Neuronal stem cell (in vitro differentiated cells): ENCODE data around the gene RPP40.

ENCODE experiments used
- DNase-seq: peaks from one replicate; pipeline ENCODE4 v3.0.0-alpha.2; 2013; ENCODE audit warnings: low spot score
- H2AFZ ChIP-seq: one replicate; pipeline ENCODE4 v1.6.1; 2013; ENCODE audit warnings: mild to moderate bottlenecking, low read length, inconsistent platforms
- H2AK5ac ChIP-seq: 2 replicates; pipeline ENCODE4 v1.6.1; 2013; ENCODE audit warnings: low read depth, mild to moderate bottlenecking, inconsistent platforms, low read length, moderate library complexity, mixed read lengths
- H2BK120ac ChIP-seq: 2 replicates; pipeline ENCODE4 v1.6.1; 2013; ENCODE audit warnings: low read depth, mild to moderate bottlenecking, inconsistent platforms, low read length, moderate library complexity, mixed read lengths
- H2BK12ac ChIP-seq: one replicate; pipeline ENCODE4 v1.6.1; 2013; ENCODE audit warnings: low read length, inconsistent platforms
- H2BK15ac ChIP-seq: 2 replicates; pipeline ENCODE4 v1.6.1; 2013; ENCODE audit warnings: mild to moderate bottlenecking, low read length, inconsistent platforms, mixed read lengths
- H2BK5ac ChIP-seq: one replicate; pipeline ENCODE4 v1.6.1; 2013; ENCODE audit warnings: inconsistent platforms, mild to moderate bottlenecking, low read length, moderate library complexity
- H3K14ac ChIP-seq: one replicate; pipeline ENCODE4 v1.6.1; 2013; ENCODE audit warnings: low read length, inconsistent platforms
- H3K18ac ChIP-seq: 2 replicates; pipeline ENCODE4 v1.6.1; 2013; ENCODE audit warnings: low read length, inconsistent platforms
- H3K23ac ChIP-seq: 2 replicates; pipeline ENCODE4 v1.6.1; 2013; ENCODE audit warnings: low read depth, mild to moderate bottlenecking, mixed read lengths, low read length, inconsistent platforms; ENCODE audit not compliant: poor library complexity
- H3K27ac ChIP-seq: replicated peaks from 3 replicates; pipeline ENCODE4 v1.5.1; 2013; ENCODE audit warnings: low read length, inconsistent platforms
- H3K27me3 ChIP-seq, 3 experiments: 2 replicates each; pipeline ENCODE4 v1.6.1; 2013; ENCODE audit warnings: low read length in 3 of 3, mild to moderate bottlenecking in 2 of 3, inconsistent platforms in 1 of 3, low read depth in 1 of 3, mixed read lengths in 1 of 3, moderate library complexity in 1 of 3; ENCODE audit not compliant: control insufficient read depth in 3 of 3, insufficient read depth in 3 of 3
- H3K36me3 ChIP-seq, 2 donors: replicated peaks in 1 of 2; 2 replicates each; pipeline ENCODE4 v1.6.1; 2013; ENCODE audit warnings: low read length in 2 of 2; ENCODE audit not compliant: control insufficient read depth in 2 of 2, insufficient read depth in 2 of 2
- H3K4ac ChIP-seq: 2 replicates; pipeline ENCODE4 v1.6.1; 2013; ENCODE audit warnings: inconsistent platforms, mild to moderate bottlenecking, low read length, moderate library complexity
- H3K4me1 ChIP-seq, 2 donors: 1 replicate in 1 of 2; 2 replicates in 1 of 2; pipeline ENCODE4 v1.6.1; 2013; ENCODE audit warnings: low read length in 2 of 2, low read depth in 1 of 2; ENCODE audit not compliant: control insufficient read depth in 2 of 2, insufficient read depth in 1 of 2
- H3K4me2 ChIP-seq: one replicate; pipeline ENCODE4 v1.6.1; 2013; ENCODE audit warnings: mild to moderate bottlenecking, low read length, inconsistent platforms; ENCODE audit not compliant: insufficient read depth, poor library complexity, severe bottlenecking
- H3K4me3 ChIP-seq, 2 donors: 2 replicates each; pipeline ENCODE4 v1.5.1; 2013; ENCODE audit warnings: low read length in 2 of 2, mild to moderate bottlenecking in 2 of 2, inconsistent platforms in 1 of 2, moderate library complexity in 1 of 2
- H3K79me1 ChIP-seq: one replicate; pipeline ENCODE4 v1.6.1; 2013; ENCODE audit warnings: low read depth, mild to moderate bottlenecking, inconsistent platforms, low read length, moderate library complexity
- H3K9ac ChIP-seq: one replicate; pipeline ENCODE4 v1.6.1; 2013; ENCODE audit warnings: mild to moderate bottlenecking, low read depth, low read length, inconsistent platforms; ENCODE audit not compliant: poor library complexity
- H3K9me3 ChIP-seq, 2 donors: replicated peaks in 1 of 2; 2 replicates each; pipeline versions ENCODE3 to v1.6.1; 2013; ENCODE audit warnings: low read length in 2 of 2, mild to moderate bottlenecking in 2 of 2, inconsistent platforms in 1 of 2, low read depth in 1 of 2, mixed read lengths in 1 of 2, moderate library complexity in 1 of 2; ENCODE audit not compliant: control insufficient read depth in 2 of 2, insufficient read depth in 1 of 2
- H4K8ac ChIP-seq: one replicate; pipeline ENCODE4 v1.6.1; 2013; ENCODE audit warnings: low read depth, mild to moderate bottlenecking, inconsistent platforms, low read length, moderate library complexity
- H4K91ac ChIP-seq: one replicate; pipeline ENCODE4 v1.6.1; 2013; ENCODE audit warnings: low read length, low read depth, mild to moderate bottlenecking, inconsistent platforms; ENCODE audit not compliant: poor library complexity
- WGBS, 2 donors: extraction: QIAGEN DNeasy Blood & Tissue Kit; methylation state at CpG; one replicate each; pipeline ENCODE4 v1.1.7; 2013; ENCODE audit warnings: missing lambda C conversion rate in 2 of 2, mixed read lengths in 1 of 2; ENCODE audit not compliant: insufficient read length in 2 of 2, insufficient replicate concordance in 1 of 2; ENCODE audit errors: extremely low coverage in 2 of 2; 5-methylcytosine and 5-hydroxymethylcytosine counted together

RPP40 gene

DNA sequence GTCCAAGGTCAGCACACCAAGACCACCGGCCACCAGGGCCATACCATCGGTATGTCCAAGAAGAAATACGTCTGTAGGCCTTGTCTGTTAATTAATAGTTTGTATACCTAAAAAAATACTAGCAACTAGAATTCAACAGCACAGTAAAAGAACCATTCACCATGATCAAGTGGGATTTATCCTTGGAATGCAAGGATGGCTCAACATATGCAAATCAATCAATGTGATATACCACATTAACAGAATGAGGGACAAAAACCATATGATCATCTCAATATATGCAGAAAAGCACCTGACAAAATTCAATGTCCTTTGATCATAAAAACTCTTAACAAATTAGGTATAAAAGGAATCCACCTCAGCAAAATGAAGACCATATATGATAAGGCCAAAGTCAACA lies 24.4 kb downstream of the RPP40 start:
- Histone ChIP-seq H4K8ac (no peak overlapping the region), H4K91ac (no peak overlapping the region), H3K18ac (no peak overlapping the region), H2BK120ac (no peak overlapping the region), H2BK15ac (no peak overlapping the region), H3K9ac (no peak overlapping the region), H3K27me3 (no peaks in the 10 kb centered on the region), H3K4me2 (no peak overlapping the region), H2BK5ac (no peak overlapping the region), H3K4me1 (no peaks in the 10 kb centered on the region), H2AFZ (no peak overlapping the region), H3K36me3 (no peaks in the 10 kb centered on the region), H3K79me1 (no peaks in the 10 kb centered on the region), H3K23ac (no peak overlapping the region), H3K14ac (no peak overlapping the region), H3K4me3 (no peak overlapping the region), H2BK12ac (no peak overlapping the region), H3K9me3 (peaks cover 4 to 9% of the 10 kb centered on the region in 2 donors), H3K27ac (no peak overlapping the region), H2AK5ac (no peak overlapping the region), H3K4ac (no peak overlapping the region)
- no CpG with 5 or more reads among the region's 3 CpGs for WGBS, 2 donors
- no peak for DNase-seq

DNA sequence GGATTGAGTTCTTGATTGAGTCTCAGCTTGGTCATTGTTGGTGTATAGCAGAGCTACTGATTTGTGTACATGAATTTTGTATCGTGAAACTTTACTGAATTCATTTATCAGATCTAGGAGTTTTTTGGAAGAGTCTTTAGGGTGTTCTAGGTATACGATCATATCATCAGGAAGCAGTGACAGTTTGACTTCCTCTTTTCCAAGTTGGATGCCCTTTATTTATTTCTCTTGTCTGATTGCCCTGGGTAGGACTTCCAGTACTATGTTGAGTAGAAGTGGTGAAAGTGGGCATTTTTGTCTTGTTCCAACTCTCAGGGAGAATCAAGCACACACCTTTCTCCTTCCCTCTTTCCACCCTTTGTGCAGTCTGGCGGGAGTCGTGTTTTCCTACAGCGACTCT lies 26.4 kb downstream of the RPP40 start:
- no peak overlapping the region for H2BK120ac ChIP-seq
- no peaks in the 10 kb centered on the region for H3K27me3 ChIP-seq
- peaks cover 3 to 5% of the 10 kb centered on the region in 2 donors for H3K4me1 ChIP-seq
- no CpG with 5 or more reads among the region's 5 CpGs for WGBS, 2 donors
- H2BK12ac ChIP-seq = no peak overlapping the region
- H2AFZ ChIP-seq = no peak overlapping the region
- no peak overlapping the region for H3K4ac ChIP-seq
- H2AK5ac ChIP-seq = no peak overlapping the region
- peaks cover 4 to 9% of the 10 kb centered on the region in 2 donors for H3K9me3 ChIP-seq
- no peak overlapping the region for H3K9ac ChIP-seq
- H4K8ac ChIP-seq = no peak overlapping the region
- no peak overlapping the region for H2BK15ac ChIP-seq
- H3K4me2 ChIP-seq = no peak overlapping the region
- DNase-seq = no peak
- no peak overlapping the region for H3K27ac ChIP-seq
- H3K14ac ChIP-seq = no peak overlapping the region
- H3K18ac ChIP-seq = no peak overlapping the region
- no peaks in the 10 kb centered on the region for H3K36me3 ChIP-seq
- no peaks in the 10 kb centered on the region for H3K79me1 ChIP-seq
- no peak overlapping the region for H3K23ac ChIP-seq
- no peak overlapping the region for H2BK5ac ChIP-seq
- H3K4me3 ChIP-seq = no peak overlapping the region
- H4K91ac ChIP-seq = no peak overlapping the region

DNA sequence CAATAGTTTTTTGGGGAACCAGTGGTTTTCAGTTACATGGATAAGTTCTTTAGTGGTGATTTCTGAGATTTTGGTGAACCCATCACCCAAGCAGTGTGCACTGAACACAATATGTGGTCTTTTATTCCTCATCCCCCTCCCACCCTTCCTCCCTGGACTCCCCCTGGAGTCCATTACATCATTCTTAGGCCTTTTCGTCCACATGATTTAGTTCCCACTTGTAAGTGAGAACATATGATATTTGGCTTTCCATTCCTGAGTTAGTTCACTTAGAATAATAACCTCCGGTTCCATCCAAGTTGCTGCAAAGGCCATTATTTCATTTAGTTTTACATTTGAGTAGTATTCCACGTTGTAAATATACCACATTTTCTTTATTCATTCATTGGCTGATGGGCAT lies 28.3 kb downstream of the RPP40 start:
- no CpG with 5 or more reads among the region's 3 CpGs for WGBS, 2 donors
- Histone ChIP-seq H3K27me3 (no peaks in the 10 kb centered on the region), H3K9ac (no peak overlapping the region), H3K36me3 (no peaks in the 10 kb centered on the region), H3K4me3 (no peak overlapping the region), H4K8ac (no peak overlapping the region), H3K18ac (no peak overlapping the region), H3K79me1 (no peaks in the 10 kb centered on the region), H2AK5ac (no peak overlapping the region), H2BK12ac (no peak overlapping the region), H2AFZ (no peak overlapping the region), H2BK5ac (no peak overlapping the region), H3K9me3 (peaks cover 4 to 9% of the 10 kb centered on the region in 2 donors), H3K4ac (no peak overlapping the region), H4K91ac (no peak overlapping the region), H3K23ac (no peak overlapping the region), H3K27ac (no peak overlapping the region), H2BK120ac (no peak overlapping the region), H3K14ac (no peak overlapping the region), H2BK15ac (no peak overlapping the region), H3K4me2 (no peak overlapping the region), H3K4me1 (peaks cover 3 to 5% of the 10 kb centered on the region in 2 donors)
- DNase-seq = no peak

DNA sequence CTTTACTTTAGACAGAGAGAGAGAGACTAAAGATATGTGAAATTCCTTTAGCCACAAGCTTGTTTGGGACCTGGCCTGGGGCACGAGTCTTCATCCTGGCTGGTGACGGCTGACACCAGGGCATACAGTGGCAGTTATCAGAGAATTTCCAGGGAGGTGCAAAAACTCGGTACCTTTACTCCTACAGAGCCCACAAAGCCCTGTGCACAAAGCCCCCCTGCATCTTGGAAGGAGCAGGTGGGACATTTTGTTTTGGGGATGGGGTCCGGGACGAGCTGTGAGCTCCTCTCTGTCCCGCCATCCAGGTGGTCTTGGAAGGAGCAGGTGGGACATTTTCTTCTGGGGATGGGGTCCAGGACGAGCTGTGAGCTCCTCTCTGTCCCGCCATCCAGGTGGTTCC lies 28.9 kb downstream of the RPP40 start:
- DNase-seq = no peak
- Histone ChIP-seq H3K4me2 (no peak overlapping the region), H3K18ac (peak overlapping the region; percentile 19), H3K36me3 (no peaks in the 10 kb centered on the region), H3K4me1 (peaks cover 3 to 5% of the 10 kb centered on the region in 2 donors), H3K9me3 (peaks cover 4 to 11% of the 10 kb centered on the region in 2 donors), H3K14ac (no peak overlapping the region), H3K27ac (no peak overlapping the region), H2BK15ac (no peak overlapping the region), H3K4me3 (no peak overlapping the region), H3K4ac (no peak overlapping the region), H3K23ac (no peak overlapping the region), H2AK5ac (peak overlapping the region; percentile 44), H3K27me3 (no peaks in the 10 kb centered on the region), H2BK120ac (no peak overlapping the region), H2BK12ac (no peak overlapping the region), H4K91ac (no peak overlapping the region), H4K8ac (no peak overlapping the region), H3K79me1 (no peaks in the 10 kb centered on the region), H2BK5ac (no peak overlapping the region), H2AFZ (peak overlapping the region; percentile 94), H3K9ac (no peak overlapping the region)
- WGBS, 2 donors = no CpG with 5 or more reads among the region's 8 CpGs
